Measurements from ENCODE around the gene HOTAIR. TPM values are rescaled to one million over a fixed set of nuclear protein-coding genes. Genes with fewer than 3 reads are reported as not detected.

The HOTAIR gene
- total RNA-seq, 1 donor from 2014 or later: 1.4 TPM

- TF ChIP-seq CTCF (IDR thresholded peaks at IDR 0.05; ENCODE audit: unreplicated experiment): no peak
- H3K27ac Mint-ChIP-seq (ENCODE audit: unreplicated experiment): no peak overlapping the region
- H3K36me3 Mint-ChIP-seq (ENCODE audit: low read depth, unreplicated experiment): no peaks in the 10 kb centered on the region
- H3K27me3 Mint-ChIP-seq (ENCODE audit: unreplicated experiment): peaks cover 44% of the 10 kb centered on the region
- H3K4me1 Mint-ChIP-seq (ENCODE audit: unreplicated experiment): peaks cover 36% of the 10 kb centered on the region
- no peak for DNase-seq (ENCODE audit: low spot score)
- no peaks in the 10 kb centered on the region for H3K9me3 Mint-ChIP-seq (ENCODE audit: unreplicated experiment)
- peak overlapping the region; percentile 58 for H3K4me3 Mint-ChIP-seq (ENCODE audit: unreplicated experiment)
These were observed 8.7 kb downstream of the HOTAIR start for GRCh38 chr12:53966085-53966384.

- Mint-ChIP-seq H3K4me3 (ENCODE audit: unreplicated experiment) (peak overlapping the region; percentile 37), H3K36me3 (ENCODE audit: low read depth, unreplicated experiment) (no peaks in the 10 kb centered on the region), H3K27ac (ENCODE audit: unreplicated experiment) (peak overlapping the region; percentile 59), H3K9me3 (ENCODE audit: unreplicated experiment) (no peaks in the 10 kb centered on the region), H3K27me3 (ENCODE audit: unreplicated experiment) (peaks cover 46% of the 10 kb centered on the region), H3K4me1 (ENCODE audit: unreplicated experiment) (peaks cover 37% of the 10 kb centered on the region)
- no peak for DNase-seq (ENCODE audit: low spot score)
- TF ChIP-seq CTCF (IDR thresholded peaks at IDR 0.05; ENCODE audit: unreplicated experiment): no peak
These were observed 9.3 kb downstream of the HOTAIR start for GRCh38 chr12:53965281-53966084.

- Mint-ChIP-seq H3K27ac (ENCODE audit: unreplicated experiment) (no peak overlapping the region), H3K4me3 (ENCODE audit: unreplicated experiment) (no peak overlapping the region), H3K4me1 (ENCODE audit: unreplicated experiment) (peaks cover 47% of the 10 kb centered on the region)
These were observed 10.4 kb downstream of the HOTAIR start for GRCh38 chr12:53964315-53964713.

GRCh38 chr12:53963434-53964314 is 11.1 kb downstream of the HOTAIR start:
- TF ChIP-seq CTCF (IDR thresholded peaks at IDR 0.05; ENCODE audit: unreplicated experiment): no peak

More at GRCh38 chr12:53964315-53964713, 10.4 kb downstream of the HOTAIR start:
- DNase-seq (ENCODE audit: low spot score): no peak
- Mint-ChIP-seq H3K36me3 (ENCODE audit: low read depth, unreplicated experiment) (no peaks in the 10 kb centered on the region), H3K27me3 (ENCODE audit: unreplicated experiment) (peaks cover 55% of the 10 kb centered on the region), H3K9me3 (ENCODE audit: unreplicated experiment) (no peaks in the 10 kb centered on the region)
- no peak for TF ChIP-seq CTCF (IDR thresholded peaks at IDR 0.05; ENCODE audit: unreplicated experiment)

More at GRCh38 chr12:53963434-53964314, 11.1 kb downstream of the HOTAIR start:
- no peaks in the 10 kb centered on the region for H3K9me3 Mint-ChIP-seq (ENCODE audit: unreplicated experiment)
- H3K4me3 Mint-ChIP-seq (ENCODE audit: unreplicated experiment): no peak overlapping the region
- no peaks in the 10 kb centered on the region for H3K36me3 Mint-ChIP-seq (ENCODE audit: low read depth, unreplicated experiment)
- peaks cover 57% of the 10 kb centered on the region for H3K27me3 Mint-ChIP-seq (ENCODE audit: unreplicated experiment)
- no peak for DNase-seq (ENCODE audit: low spot score)
- H3K4me1 Mint-ChIP-seq (ENCODE audit: unreplicated experiment): peaks cover 45% of the 10 kb centered on the region
- H3K27ac Mint-ChIP-seq (ENCODE audit: unreplicated experiment): peak overlapping the region; percentile 70
